GM21723 (cell line): Measurements from ENCODE around the gene NEMP1.
"Not testable (repeated sequence)": the region's sequence is repeated elsewhere in the genome, so short reads cannot be mapped to it uniquely, and the experiment has no call there.

Source experiments
- ATAC-seq: cut with Tn5 transposase; IDR thresholded peaks from one replicate; pipeline ENCODE4 v1.9.1; 2021; ENCODE audit warnings: mild to moderate bottlenecking, moderate library complexity; ENCODE audit not compliant: unreplicated experiment

Gene NEMP1, protein sequence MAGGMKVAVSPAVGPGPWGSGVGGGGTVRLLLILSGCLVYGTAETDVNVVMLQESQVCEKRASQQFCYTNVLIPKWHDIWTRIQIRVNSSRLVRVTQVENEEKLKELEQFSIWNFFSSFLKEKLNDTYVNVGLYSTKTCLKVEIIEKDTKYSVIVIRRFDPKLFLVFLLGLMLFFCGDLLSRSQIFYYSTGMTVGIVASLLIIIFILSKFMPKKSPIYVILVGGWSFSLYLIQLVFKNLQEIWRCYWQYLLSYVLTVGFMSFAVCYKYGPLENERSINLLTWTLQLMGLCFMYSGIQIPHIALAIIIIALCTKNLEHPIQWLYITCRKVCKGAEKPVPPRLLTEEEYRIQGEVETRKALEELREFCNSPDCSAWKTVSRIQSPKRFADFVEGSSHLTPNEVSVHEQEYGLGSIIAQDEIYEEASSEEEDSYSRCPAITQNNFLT

DNA sequence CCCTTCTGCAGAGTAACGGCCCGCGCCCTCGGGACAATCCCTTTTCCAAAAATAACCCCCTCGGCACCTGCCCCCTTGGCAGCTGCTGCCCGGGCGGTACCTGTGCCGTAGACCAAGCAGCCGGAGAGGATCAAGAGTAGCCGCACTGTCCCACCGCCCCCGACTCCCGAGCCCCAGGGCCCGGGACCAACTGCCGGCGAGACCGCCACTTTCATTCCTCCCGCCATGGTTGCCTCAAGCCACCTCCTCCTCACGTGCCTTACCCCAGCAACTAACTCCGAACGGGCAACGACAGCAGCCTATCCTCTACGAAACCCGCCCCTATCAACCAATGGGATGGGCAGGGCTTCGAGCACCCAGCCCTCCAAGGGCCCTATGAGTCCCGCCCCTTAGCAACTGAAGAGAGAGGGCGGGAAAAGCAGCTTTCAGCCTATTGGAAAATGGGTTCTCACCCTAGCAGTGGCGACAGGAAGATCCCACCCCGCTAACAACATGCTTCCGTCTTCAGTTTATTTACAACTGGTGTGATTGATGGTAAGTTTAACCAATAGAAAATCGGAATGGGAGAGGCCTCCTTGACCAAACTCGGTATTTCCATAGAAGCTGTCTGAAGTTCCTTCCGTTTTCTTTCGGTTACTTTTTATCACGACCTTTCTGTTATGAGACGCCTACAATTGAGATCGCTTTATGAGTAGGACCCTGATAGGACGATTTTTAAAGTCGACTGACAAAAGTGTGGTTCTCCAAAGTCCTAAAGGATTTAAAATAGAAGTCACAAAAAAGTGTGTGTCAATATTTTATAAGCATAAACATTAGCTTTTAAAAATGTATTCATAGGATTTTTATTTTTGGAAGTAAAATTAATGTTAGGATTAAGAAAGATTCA lies at the start of gene NEMP1:
NEMP1 (minus strand) TSS at position 273 of the 886 bp plus-strand sequence; CDS start at position 227, 46 bp downstream.
- ATAC-seq: peak; percentile 96

GRCh38 chr12:57127726-57128518 lies 49.3 kb upstream of the NEMP1 start, which contains the start of gene LRP1:
LRP1 (plus strand) TSS chr12:57128483; CDS start chr12:57128965, 482 bp downstream.
- ATAC-seq: peak; percentile 44

DNA sequence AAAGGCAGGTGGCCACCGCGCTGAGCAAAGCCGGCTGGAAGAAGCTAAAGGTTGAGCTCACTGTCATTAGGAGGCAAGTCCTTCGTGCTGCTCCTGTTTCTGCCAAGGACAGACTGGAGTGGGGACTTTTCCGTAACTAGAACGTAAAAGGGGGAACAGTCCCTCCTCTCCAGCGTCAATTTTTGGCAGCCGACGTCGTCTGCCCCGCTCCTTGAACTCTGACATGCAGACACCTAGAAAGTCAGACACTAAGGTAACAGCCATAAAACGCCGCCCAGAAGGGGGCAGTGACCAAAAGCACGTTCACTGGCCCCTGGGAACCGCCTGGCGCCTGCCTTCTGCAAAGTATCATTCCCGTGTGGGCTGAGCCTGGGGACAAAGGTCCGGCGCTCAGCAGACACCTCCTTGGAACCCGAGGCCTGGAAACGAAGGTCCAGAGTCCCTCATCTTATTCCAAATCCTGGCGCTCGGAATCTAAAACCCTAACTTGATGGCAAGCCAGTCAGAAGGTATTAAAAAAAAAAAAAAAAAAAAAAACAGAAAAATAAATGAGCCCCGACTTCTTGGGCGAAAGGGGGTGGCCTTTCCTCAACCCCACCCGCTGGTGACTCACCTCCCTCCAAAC lies 48.6 kb upstream of the NEMP1 start:
- ATAC-seq: peak; percentile 60

DNA sequence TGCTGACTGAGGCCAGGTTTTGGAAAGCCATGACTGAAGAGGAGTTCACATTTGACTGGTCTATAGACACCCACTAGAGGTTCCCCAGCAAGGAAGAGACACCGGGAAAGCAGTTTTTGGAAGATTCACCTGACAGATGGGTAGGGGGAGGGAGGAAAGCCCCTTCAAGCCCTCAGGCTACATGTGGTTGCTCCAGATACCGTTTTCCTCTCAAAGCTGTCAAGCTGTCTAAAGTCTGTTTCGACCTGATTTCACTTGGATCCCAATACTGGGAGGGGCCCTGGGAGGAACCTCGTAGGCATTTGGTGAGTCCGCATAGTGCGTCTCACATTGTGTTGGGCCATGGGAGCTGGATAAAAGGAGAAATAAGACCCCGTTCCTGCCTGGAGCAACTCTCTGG lies 48.0 kb upstream of the NEMP1 start:
- no peak for ATAC-seq

- no peak for ATAC-seq
Observed at GRCh38 chr12:57126061-57126460, 47.5 kb upstream of the NEMP1 start.

DNA sequence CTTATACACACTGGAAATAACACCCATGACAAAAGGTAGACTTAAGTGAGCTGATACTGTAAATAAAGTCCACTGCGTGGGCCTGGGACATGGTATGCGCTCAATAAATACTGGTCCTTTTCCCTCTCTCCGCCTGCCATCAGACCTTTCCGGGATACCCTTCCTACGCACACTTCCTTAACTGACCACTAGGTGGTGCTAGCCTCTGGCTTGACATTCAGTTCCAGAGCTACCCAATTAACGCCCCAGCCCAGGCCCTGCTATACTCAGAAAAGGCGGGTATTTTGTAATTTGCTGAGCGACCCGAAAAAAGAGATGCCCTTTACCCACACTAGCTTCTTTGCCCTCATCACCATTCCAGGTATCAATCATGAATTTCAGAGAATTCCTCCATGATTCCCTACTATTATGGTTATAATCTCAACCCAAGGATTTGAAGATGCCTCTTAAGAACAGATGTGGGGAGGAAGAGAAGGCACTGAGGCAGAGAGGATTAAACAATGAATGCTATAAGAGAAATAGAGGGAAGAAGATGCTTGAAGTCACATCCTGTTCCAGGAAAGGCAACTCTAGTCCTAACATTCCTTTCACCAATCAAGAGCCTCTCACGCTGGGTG lies 45.8 kb upstream of the NEMP1 start:
- ATAC-seq: no peak

GRCh38 chr12:57123813-57124212 lies 45.2 kb upstream of the NEMP1 start:
- ATAC-seq: no peak

DNA sequence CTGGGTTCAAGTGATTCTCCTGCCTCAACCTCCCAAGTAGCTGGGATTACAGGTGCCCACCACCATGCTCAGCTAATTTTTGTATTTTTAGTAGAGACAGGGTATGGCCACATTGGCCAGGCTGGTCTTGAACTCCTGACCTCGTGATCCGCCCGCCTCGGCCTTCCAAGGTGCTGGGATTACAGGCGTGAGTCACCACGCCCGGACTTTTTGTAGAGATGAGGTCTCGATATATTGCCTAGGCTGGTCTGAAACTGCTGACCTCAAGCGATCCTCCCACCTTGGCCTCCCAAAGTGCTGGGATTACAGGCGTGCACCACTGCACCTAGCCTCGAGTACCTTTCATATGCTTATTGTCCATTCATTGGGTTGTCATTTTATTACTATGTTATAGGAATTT lies 42.1 kb upstream of the NEMP1 start:
- ATAC-seq: not testable (repeated sequence)

- ATAC-seq: no peak
Observed at GRCh38 chr12:57119294-57120085, 40.9 kb upstream of the NEMP1 start.

- ATAC-seq: no peak
Observed at GRCh38 chr12:57118711-57119271, 40.2 kb upstream of the NEMP1 start.

DNA sequence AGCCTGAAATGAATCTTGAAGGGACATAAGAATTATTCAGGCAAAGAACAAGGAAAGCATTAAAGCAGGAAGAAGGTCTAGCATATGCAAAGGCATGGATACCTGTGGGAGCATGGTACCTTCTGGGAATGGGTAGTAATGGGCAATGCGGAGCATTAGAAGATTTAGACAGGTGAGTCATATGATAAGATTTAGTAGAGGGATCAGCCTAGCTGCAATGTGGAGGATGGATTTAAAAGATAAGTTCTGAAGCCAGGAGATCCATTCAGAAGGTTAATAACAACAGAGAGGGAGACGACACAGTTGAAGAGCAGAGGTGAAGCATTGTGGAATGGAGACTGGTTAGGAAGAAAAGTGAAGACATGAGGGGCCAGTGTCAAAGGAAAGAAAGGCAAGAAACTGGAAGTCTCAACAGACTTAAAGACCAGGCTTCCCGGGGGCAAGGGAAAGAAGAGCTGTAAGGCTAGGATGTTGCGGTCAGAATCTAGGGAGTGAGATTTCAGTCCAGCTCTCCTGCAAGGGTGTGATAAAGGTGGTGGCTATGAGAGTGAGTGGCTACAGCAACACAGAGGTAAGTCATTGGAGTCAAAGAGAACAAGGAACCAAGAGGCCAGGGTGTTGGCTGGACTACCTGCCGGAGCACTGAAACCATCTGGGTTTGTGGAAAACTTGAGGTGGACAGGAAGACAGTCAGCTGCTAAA lies 38.1 kb upstream of the NEMP1 start:
- ATAC-seq: no peak

DNA sequence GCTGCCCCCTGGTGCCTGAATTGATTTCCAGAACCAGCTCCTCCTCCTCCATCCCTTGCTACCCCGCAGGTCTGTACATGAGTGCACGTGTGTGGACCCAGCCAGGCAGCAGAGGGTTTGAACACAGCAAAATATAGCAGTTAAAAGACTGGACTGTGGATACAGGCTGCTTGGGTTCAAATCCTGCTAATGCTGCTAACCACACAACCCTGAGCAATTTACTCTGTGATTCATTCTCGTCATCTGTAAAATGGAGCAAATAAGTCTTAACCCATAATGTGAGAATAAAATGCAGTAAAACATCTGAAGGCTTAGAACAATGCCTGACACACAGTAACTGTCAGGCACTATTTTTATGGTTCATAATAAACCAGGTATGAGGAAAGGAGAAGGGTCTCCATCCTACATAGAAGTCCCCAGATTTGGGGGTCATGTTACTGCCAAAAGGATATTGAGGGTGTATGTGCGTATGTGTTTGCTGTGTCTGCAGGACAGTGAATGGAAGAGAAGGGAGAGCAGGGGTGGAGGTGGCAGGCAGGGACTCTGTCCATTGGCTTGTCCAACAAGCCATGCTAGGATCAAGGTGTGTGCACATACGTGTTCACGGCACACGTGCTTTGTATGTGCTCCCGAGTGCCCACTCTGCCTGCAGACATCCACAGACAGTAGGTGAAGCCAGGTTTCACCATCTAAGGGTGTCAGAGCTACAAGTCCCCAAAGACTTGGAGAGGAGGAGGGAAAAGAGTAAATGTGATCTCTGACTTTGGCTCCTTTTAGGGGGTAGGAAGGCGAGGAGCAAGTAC lies 34.1 kb upstream of the NEMP1 start:
- peak; percentile 63 for ATAC-seq

- peak; percentile 61 for ATAC-seq
Observed at GRCh38 chr12:57111031-57111734, 32.6 kb upstream of the NEMP1 start, which contains the start of gene STAT6. STAT6 (minus strand) TSS chr12:57111362; CDS start chr12:57108278, 3,084 bp downstream.

- ATAC-seq: peak; percentile 43
Observed at GRCh38 chr12:57110104-57111030, 31.8 kb upstream of the NEMP1 start.
